Measurements from ENCODE around the gene CORIN.

CORIN gene

GRCh38 chr4:47667552-47667951 lies 170.3 kb downstream of the CORIN start:
- no peak for TF ChIP-seq CTCF (IDR thresholded peaks at IDR 0.05; ENCODE audit: low read depth, low read length, missing control alignments)
- DNase-seq (ENCODE audit: low read depth), result no peak
- in situ Hi-C loops (cut with HindIII; ENCODE audit: low sequenced_read_pairs), result no loop called here
- no peak overlapping the region for H3K4me3 ChIP-seq (ENCODE audit: low read depth, low read length)

GRCh38 chr4:47664051-47664826 lies 173.6 kb downstream of the CORIN start:
- no peak for DNase-seq (ENCODE audit: low read depth)

GRCh38 chr4:47662975-47663374 lies 174.9 kb downstream of the CORIN start:
- TF ChIP-seq CTCF (IDR thresholded peaks at IDR 0.05; ENCODE audit: low read depth, low read length, missing control alignments), result peak; percentile 12
- in situ Hi-C loops (cut with HindIII; ENCODE audit: low sequenced_read_pairs), result no loop called here
- DNase-seq (ENCODE audit: low read depth), result no peak
- no peak overlapping the region for H3K4me3 ChIP-seq (ENCODE audit: low read depth, low read length)

More at GRCh38 chr4:47664051-47664826, 173.6 kb downstream of the CORIN start:
- in situ Hi-C loops (cut with HindIII; ENCODE audit: low sequenced_read_pairs), result no loop called here
- no peak for TF ChIP-seq CTCF (IDR thresholded peaks at IDR 0.05; ENCODE audit: low read depth, low read length, missing control alignments)
- no peak overlapping the region for H3K4me3 ChIP-seq (ENCODE audit: low read depth, low read length)

- DNase-seq (ENCODE audit: low read depth), result no peak
- in situ Hi-C loops (cut with HindIII; ENCODE audit: low sequenced_read_pairs), result no loop called here
- no peak for TF ChIP-seq CTCF (IDR thresholded peaks at IDR 0.05; ENCODE audit: low read depth, low read length, missing control alignments)
Measured at GRCh38 chr4:47661741-47662140, 176.1 kb downstream of the CORIN start.

GRCh38 chr4:47659342-47659741 lies 178.5 kb downstream of the CORIN start:
- in situ Hi-C loops (cut with HindIII; ENCODE audit: low sequenced_read_pairs), result no loop called here
- no peak overlapping the region for H3K4me3 ChIP-seq (ENCODE audit: low read depth, low read length)
- no peak for TF ChIP-seq CTCF (IDR thresholded peaks at IDR 0.05; ENCODE audit: low read depth, low read length, missing control alignments)
- no peak for DNase-seq (ENCODE audit: low read depth)

More at GRCh38 chr4:47661741-47662140, 176.1 kb downstream of the CORIN start:
- H3K4me3 ChIP-seq (ENCODE audit: low read depth, low read length), result no peak overlapping the region

GRCh38 chr4:47654972-47655693 lies 182.7 kb downstream of the CORIN start:
- H3K4me3 ChIP-seq (ENCODE audit: low read depth, low read length), result no peak overlapping the region
- in situ Hi-C loops (cut with HindIII; ENCODE audit: low sequenced_read_pairs), result no loop called here
- no peak for TF ChIP-seq CTCF (IDR thresholded peaks at IDR 0.05; ENCODE audit: low read depth, low read length, missing control alignments)
- DNase-seq (ENCODE audit: low read depth), result no peak

Data from astrocyte of the cerebellum (primary cell).